ENCODE results near the gene CD74.

GRCh38 chr5:150441813-150442698 is 29.3 kb upstream of the CD74 start:
- TF ChIP-seq CTCF (IDR thresholded peaks at IDR 0.05; ENCODE audit: low read depth, low read length): no peak
- no peak for TF ChIP-seq EZH2phosphoT487 (IDR thresholded peaks at IDR 0.05; ENCODE audit: low read depth)

Data from OCI-LY3 (cell line).